ENCODE results near the gene FOXP1. TPM values are rescaled to one million over a fixed set of nuclear protein-coding genes. Genes with fewer than 3 reads are reported as not detected.
A peak's percentile ranks its signal among the peaks of the same experiment; 100 is the strongest.

Gene FOXP1
- total and polyA plus RNA-seq, 2 of the 13 experiments (the other 11 are each of a cell fraction or from before 2014, with no cell fraction given) = 40.4 to 59.0 TPM

- TF ChIP-seq ZNF318 (CRISPR knock-in tag; IDR thresholded peaks at IDR 0.05) (no peak), NFAT5 (CRISPR knock-in tag; IDR thresholded peaks at IDR 0.05) (no peak), ZNF33A (CRISPR knock-in tag; IDR thresholded peaks at IDR 0.05; ENCODE audit: borderline replicate concordance) (no peak), ZSCAN20 (CRISPR knock-in tag; IDR thresholded peaks at IDR 0.05; ENCODE audit: borderline replicate concordance) (0 out of 2 replicates have a peak, but pooled peaks have one; percentile 45), TCF7 (IDR thresholded peaks at IDR 0.05; ENCODE audit: low read depth) (0 out of 2 replicates have a peak, but pooled peaks have one; percentile 22), ZNF205 (CRISPR knock-in tag; IDR thresholded peaks at IDR 0.05) (no peak), ZUFSP (CRISPR knock-in tag; IDR thresholded peaks at IDR 0.05; ENCODE audit: borderline replicate concordance) (no peak), ZNF530 (CRISPR knock-in tag; IDR thresholded peaks at IDR 0.05; ENCODE audit: low read depth) (no peak), ZNF558 (CRISPR knock-in tag; IDR thresholded peaks at IDR 0.05; ENCODE audit: borderline replicate concordance) (0 out of 2 replicates have a peak, but pooled peaks have one; percentile 33)
- TF ChIP-seq, protein P1, sequence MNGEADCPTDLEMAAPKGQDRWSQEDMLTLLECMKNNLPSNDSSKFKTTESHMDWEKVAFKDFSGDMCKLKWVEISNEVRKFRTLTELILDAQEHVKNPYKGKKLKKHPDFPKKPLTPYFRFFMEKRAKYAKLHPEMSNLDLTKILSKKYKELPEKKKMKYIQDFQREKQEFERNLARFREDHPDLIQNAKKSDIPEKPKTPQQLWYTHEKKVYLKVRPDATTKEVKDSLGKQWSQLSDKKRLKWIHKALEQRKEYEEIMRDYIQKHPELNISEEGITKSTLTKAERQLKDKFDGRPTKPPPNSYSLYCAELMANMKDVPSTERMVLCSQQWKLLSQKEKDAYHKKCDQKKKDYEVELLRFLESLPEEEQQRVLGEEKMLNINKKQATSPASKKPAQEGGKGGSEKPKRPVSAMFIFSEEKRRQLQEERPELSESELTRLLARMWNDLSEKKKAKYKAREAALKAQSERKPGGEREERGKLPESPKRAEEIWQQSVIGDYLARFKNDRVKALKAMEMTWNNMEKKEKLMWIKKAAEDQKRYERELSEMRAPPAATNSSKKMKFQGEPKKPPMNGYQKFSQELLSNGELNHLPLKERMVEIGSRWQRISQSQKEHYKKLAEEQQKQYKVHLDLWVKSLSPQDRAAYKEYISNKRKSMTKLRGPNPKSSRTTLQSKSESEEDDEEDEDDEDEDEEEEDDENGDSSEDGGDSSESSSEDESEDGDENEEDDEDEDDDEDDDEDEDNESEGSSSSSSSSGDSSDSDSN (CRISPR knock-in tag; IDR thresholded peaks at IDR 0.05) = peak; percentile 61
Measured at GRCh38 chr3:71581457-71582035, 2.0 kb downstream of the FOXP1 start (continued).
